Colonic mucosa (tissue), 4 donors: ENCODE measurements around the gene MAFF. TPM values are rescaled to one million over a fixed set of nuclear protein-coding genes. Genes with fewer than 3 reads are reported as not detected.
A peak's percentile ranks its signal among the peaks of the same experiment; 100 is the strongest.

Source experiments
- DNase-seq: peaks from one replicate; pipeline ENCODE4 v3.0.0-alpha.2; 2020
- H3K27ac ChIP-seq: fragments of 200-600 bp; one replicate; pipeline ENCODE4 v1.8.0; 2021
- H3K27me3 ChIP-seq: fragments of 200-600 bp; one replicate; pipeline ENCODE4 v1.8.0; 2021
- H3K36me3 ChIP-seq: fragments of 200-600 bp; one replicate; pipeline ENCODE4 v1.8.0; 2021
- H3K4me1 ChIP-seq: fragments of 200-600 bp; one replicate; pipeline ENCODE4 v1.8.0; 2021; ENCODE audit warnings: mild to moderate bottlenecking
- H3K4me3 ChIP-seq: fragments of 200-600 bp; one replicate; pipeline ENCODE4 v1.8.0; 2021
- H3K9ac ChIP-seq, 2 donors: one replicate each; pipeline ENCODE4 v1.7.0; 2013; ENCODE audit warnings: control low read depth in 2 of 2, low read depth in 2 of 2, low read length in 2 of 2
- H3K9me3 ChIP-seq: fragments of 200-600 bp; one replicate; pipeline ENCODE4 v1.8.0; 2021
- intact Hi-C: fragments of 100-400 bp; cut with DNase I; formaldehyde crosslinking; loops from one replicate; pipeline ENCODE4 v1.14.1; 2022
- total RNA-seq, 2 donors: library from RNA; stranded (reverse); fragmentation: NEBNext Ultra II Directional in 1 of 2; extraction: Animal tissue kit (Norgen Biotek cat#: 25700) in 1 of 2; gene quantifications; one replicate each; pipeline ENCODE4 v1.2.1, GENCODE V29; 2021
- TF ChIP-seq, protein P1 (sequence below): fragments of 200-600 bp; IDR thresholded peaks from one replicate; pipeline ENCODE4 v1.8.0; 2022; ENCODE audit warnings: antibody characterized with exemption, mild to moderate bottlenecking
- donor health status: healthy.
- donor health status: DM: no; HTN: no; CAD: no.
- donor health status: DM: no; HTN: no; CAD: no.

MAFF gene
- total RNA-seq, 2 donors from 2014 or later = 5.2 to 41.7 TPM

DNA sequence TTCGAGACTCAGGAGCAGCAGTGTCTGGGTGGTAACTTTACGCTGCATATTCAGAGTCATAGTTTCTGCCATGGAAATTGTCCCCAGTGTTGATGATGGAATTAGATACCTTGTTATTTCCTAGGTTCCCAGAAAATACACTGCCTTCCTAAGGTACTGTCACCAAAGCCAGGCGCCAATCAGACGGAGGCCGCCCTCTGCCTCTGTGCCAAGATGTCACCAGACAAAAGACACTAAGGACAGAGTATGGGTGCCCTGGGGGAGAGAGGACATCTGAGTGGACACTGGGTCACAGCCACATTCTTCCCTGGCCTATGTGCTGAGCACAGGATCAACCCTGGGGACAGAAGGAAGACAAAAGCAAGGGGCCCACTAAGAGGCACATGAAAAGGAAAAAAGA is 31.3 kb upstream of the MAFF start:
- Histone ChIP-seq H3K27me3 (no peaks in the 10 kb centered on the region), H3K4me3 (no peak overlapping the region), H3K27ac (no peak overlapping the region), H3K36me3 (no peaks in the 10 kb centered on the region), H3K9ac (no peak overlapping the region), H3K4me1 (no peaks in the 10 kb centered on the region), H3K9me3 (no peaks in the 10 kb centered on the region)
- TF ChIP-seq, protein P1, sequence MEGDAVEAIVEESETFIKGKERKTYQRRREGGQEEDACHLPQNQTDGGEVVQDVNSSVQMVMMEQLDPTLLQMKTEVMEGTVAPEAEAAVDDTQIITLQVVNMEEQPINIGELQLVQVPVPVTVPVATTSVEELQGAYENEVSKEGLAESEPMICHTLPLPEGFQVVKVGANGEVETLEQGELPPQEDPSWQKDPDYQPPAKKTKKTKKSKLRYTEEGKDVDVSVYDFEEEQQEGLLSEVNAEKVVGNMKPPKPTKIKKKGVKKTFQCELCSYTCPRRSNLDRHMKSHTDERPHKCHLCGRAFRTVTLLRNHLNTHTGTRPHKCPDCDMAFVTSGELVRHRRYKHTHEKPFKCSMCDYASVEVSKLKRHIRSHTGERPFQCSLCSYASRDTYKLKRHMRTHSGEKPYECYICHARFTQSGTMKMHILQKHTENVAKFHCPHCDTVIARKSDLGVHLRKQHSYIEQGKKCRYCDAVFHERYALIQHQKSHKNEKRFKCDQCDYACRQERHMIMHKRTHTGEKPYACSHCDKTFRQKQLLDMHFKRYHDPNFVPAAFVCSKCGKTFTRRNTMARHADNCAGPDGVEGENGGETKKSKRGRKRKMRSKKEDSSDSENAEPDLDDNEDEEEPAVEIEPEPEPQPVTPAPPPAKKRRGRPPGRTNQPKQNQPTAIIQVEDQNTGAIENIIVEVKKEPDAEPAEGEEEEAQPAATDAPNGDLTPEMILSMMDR = no peak
- no peak for DNase-seq
- intact Hi-C loops = no loop called here

DNA sequence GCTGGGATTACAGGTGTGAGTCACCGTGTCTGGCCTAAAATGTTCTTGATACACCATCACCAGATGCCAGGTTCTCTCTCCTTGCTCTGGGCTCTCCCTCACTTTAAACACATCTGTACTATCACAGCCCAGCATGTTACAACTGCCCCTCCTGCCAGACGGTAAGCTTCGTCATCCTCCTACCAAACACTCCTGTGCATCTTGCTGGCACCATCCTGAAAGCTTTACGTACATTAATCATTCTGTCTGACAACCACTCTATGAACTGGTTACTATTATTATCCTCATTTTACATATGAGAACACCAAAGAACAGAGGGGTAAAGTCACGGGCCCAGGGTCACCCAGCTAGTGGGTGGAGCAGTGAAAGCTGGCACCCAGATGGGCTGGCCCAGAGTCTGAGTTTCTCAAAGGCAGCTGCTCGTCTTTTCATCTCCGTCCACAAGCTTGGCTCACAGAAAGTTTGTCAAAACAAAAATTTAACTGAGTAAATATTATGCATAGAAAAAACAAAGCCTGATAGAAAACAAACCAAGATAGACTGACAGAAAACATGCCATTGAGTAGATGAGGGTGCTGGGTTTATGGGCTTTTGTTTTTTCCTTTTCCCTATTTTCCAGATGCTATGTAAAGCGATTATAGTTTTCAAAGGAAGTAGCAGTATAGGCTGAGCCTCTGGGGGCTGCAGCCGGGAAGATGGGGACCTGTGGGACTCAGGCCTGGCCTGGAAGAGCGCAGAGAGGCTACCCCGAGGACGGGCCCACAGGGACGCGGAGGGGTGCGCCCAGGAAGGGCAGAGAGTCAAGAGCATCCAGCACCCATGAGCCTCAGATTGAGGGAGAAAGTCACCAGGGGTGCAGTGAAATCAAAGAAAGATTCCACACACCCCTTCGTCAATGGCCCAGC is 29.6 kb upstream of the MAFF start:
- intact Hi-C loops = no loop called here
- Histone ChIP-seq H3K27ac (no peak overlapping the region), H3K4me1 (no peaks in the 10 kb centered on the region), H3K36me3 (no peaks in the 10 kb centered on the region), H3K4me3 (no peak overlapping the region), H3K9ac (no peak overlapping the region), H3K27me3 (no peaks in the 10 kb centered on the region), H3K9me3 (no peaks in the 10 kb centered on the region)
- DNase-seq = no peak
- TF ChIP-seq, protein P1 = no peak

DNA sequence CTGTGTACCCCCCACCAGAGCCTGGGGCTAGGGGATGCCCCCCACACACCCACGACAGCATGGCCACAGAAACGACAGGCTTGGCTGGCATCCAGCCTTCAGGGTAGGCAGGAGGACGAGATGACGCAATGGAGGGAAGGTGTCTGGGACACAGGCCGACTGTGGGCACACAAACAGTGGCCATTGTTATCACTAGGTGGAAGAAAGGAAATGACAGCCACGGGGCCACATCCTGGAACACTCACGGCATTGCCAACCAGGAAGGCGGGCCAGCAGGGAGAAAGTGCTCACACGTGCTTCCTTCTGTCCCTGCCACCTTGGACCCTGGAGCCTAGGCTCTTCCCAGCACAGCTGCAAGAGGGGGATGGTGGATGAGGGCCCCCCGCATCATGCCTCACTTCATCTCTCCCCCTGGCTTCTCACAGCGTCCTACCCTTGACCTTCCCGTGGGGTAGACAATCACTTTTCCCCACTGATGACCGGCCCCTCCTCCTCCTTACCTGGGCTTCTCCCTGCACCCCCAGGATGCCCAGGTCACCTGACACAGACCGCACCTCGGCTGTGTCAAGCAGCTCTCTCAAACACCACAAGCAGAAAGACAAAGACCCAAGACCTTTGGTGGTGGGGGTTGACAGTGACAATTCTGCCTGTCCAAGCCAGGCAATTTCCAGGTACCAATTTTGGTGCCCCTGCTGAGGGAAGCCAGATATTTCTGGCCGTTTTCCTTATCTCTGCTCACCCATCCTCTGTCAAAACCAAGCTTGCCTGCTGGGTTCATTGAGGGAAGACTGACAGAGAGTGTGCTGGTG is 28.8 kb upstream of the MAFF start:
- H3K4me1 ChIP-seq = no peaks in the 10 kb centered on the region
- H3K9ac ChIP-seq = peak overlapping the region in 1 of 2 donors; percentile 9
- no peaks in the 10 kb centered on the region for H3K9me3 ChIP-seq
- H3K4me3 ChIP-seq = no peak overlapping the region
- H3K27me3 ChIP-seq = no peaks in the 10 kb centered on the region
- TF ChIP-seq, protein P1 = no peak
- no peaks in the 10 kb centered on the region for H3K36me3 ChIP-seq
- peak; percentile 81 for DNase-seq
- intact Hi-C loops = no loop called here
- no peak overlapping the region for H3K27ac ChIP-seq

DNA sequence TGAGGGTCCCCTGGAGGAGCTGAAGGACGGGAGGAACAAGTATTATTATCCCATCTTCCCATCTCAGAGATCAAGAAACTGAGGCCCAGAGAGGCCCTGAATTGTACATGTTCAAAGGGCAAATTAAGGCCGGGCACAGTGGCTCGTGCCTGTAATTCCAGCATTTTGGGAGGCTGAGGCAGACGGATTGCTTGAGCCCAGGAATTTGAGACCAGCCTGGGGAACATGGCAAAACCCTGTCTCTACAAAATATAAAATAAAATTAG is 28.2 kb upstream of the MAFF start:
- DNase-seq = no peak
- Histone ChIP-seq H3K36me3 (no peaks in the 10 kb centered on the region), H3K27me3 (no peaks in the 10 kb centered on the region), H3K4me3 (no peak overlapping the region), H3K9ac (no peak overlapping the region), H3K27ac (no peak overlapping the region), H3K4me1 (peaks cover 3% of the 10 kb centered on the region), H3K9me3 (no peaks in the 10 kb centered on the region)
- TF ChIP-seq, protein P1 = no peak
- intact Hi-C loops = no loop called here

DNA sequence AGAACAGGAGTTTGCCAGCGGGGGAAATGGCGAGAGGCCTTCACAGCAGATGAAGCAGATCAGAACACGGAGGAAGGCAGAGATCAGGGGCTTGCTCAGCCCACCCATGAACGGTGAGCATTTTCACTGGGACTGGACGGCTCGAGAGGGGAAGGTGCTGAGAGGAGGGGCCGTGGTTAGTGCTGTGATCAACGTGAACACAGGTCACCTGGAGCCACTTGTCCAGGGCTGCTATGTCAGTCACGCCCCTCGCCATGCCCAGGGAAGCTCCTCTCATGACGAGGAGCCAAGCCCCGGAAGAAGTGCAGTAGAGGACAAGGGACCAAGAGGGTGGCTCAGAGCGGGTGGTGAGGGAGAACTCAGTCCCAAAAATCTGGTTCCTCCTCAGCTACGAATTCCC is 27.2 kb upstream of the MAFF start:
- Histone ChIP-seq H3K4me1 (peaks cover 3% of the 10 kb centered on the region), H3K27ac (no peak overlapping the region), H3K9ac (no peak overlapping the region), H3K36me3 (no peaks in the 10 kb centered on the region), H3K9me3 (no peaks in the 10 kb centered on the region), H3K4me3 (no peak overlapping the region), H3K27me3 (no peaks in the 10 kb centered on the region)
- intact Hi-C loops = no loop called here
- TF ChIP-seq, protein P1 = no peak
- DNase-seq = no peak
